Measurements from ENCODE around the gene DDX42. TPM values are rescaled to one million over a fixed set of nuclear protein-coding genes. Genes with fewer than 3 reads are reported as not detected.

The DDX42 gene
- total RNA-seq: 145 and 146 TPM in 2 replicates

- peak within 1 kb of the TSS; percentile 99 for H3K4me3 Mint-ChIP-seq
- peak; percentile 97 for DNase-seq
- peaks cover 45% of the 10 kb centered on the region for H3K4me1 Mint-ChIP-seq
- intact Hi-C loops (cut with micrococcal nuclease): loop anchor here (1.0 kb wide), 1 partner anchor 76 kb away; no protein-coding TSS in a partner anchor
- peak within 1 kb of the TSS; percentile 100 for H3K27ac Mint-ChIP-seq
- peaks cover 58% of the 10 kb centered on the region for H3K36me3 Mint-ChIP-seq (ENCODE audit: low read depth)
- H3K27me3 Mint-ChIP-seq: peaks cover 2% of the 10 kb centered on the region
- H3K9me3 Mint-ChIP-seq: no peaks in the 10 kb centered on the region
These were observed at the start of gene DDX42 for GRCh38 chr17:63774141-63774968. Gene DDX42 (plus strand): TSS chr17:63774170. CDS start chr17:63787050, 12,880 bp downstream.

GRCh38 chr17:63735691-63736090, 38.3 kb upstream of the DDX42 start:
- Mint-ChIP-seq H3K27ac (no peak overlapping the region), H3K9me3 (no peaks in the 10 kb centered on the region), H3K4me3 (no peak overlapping the region), H3K36me3 (ENCODE audit: low read depth) (peaks cover 9% of the 10 kb centered on the region), H3K27me3 (no peaks in the 10 kb centered on the region), H3K4me1 (peaks cover 7% of the 10 kb centered on the region)
- no peak for DNase-seq
- intact Hi-C loops (cut with micrococcal nuclease): no loop called here

- Mint-ChIP-seq H3K27me3 (no peaks in the 10 kb centered on the region), H3K27ac (peak overlapping the region; percentile 96), H3K36me3 (ENCODE audit: low read depth) (peaks cover 11% of the 10 kb centered on the region), H3K4me1 (peaks cover 26% of the 10 kb centered on the region), H3K9me3 (no peaks in the 10 kb centered on the region), H3K4me3 (peak overlapping the region; percentile 92)
- intact Hi-C loops (cut with micrococcal nuclease): loop anchor here (1.0 kb wide), 4 partner anchors 33 to 118 kb away; partner anchors contain the start of genes CCDC47 and MAP3K3
- DNase-seq: peak; percentile 65
These were observed 33.4 kb upstream of the DDX42 start for GRCh38 chr17:63740464-63741142.

- peaks cover 26% of the 10 kb centered on the region for H3K4me1 Mint-ChIP-seq
- DNase-seq: no peak
These were observed 32.9 kb upstream of the DDX42 start for GRCh38 chr17:63741143-63741407.

GRCh38 chr17:63741408-63742173, 32.4 kb upstream of the DDX42 start, which contains the start of gene STRADA:
Gene STRADA (minus strand): TSS chr17:63741799. CDS start chr17:63728369, 13,430 bp downstream.
- Mint-ChIP-seq H3K4me3 (peak within 1 kb of the TSS; percentile 92), H3K9me3 (no peaks in the 10 kb centered on the region), H3K27ac (peak within 1 kb of the TSS; percentile 96), H3K27me3 (no peaks in the 10 kb centered on the region), H3K36me3 (ENCODE audit: low read depth) (peaks cover 18% of the 10 kb centered on the region), H3K4me1 (peaks cover 26% of the 10 kb centered on the region)
- DNase-seq: peak; percentile 100
- intact Hi-C loops (cut with micrococcal nuclease): loop anchor here (1.0 kb wide), 4 partner anchors 32 to 119 kb away; partner anchors contain the start of genes CCDC47 and MAP3K3

More at GRCh38 chr17:63741143-63741407, 32.9 kb upstream of the DDX42 start:
- Mint-ChIP-seq H3K36me3 (ENCODE audit: low read depth) (peaks cover 15% of the 10 kb centered on the region), H3K4me3 (peak overlapping the region; percentile 92), H3K27me3 (no peaks in the 10 kb centered on the region), H3K9me3 (no peaks in the 10 kb centered on the region), H3K27ac (peak overlapping the region; percentile 96)
- intact Hi-C loops (cut with micrococcal nuclease): loop anchor here (1.0 kb wide), 4 partner anchors 32 to 119 kb away; partner anchors contain the start of genes CCDC47 and MAP3K3

GRCh38 chr17:63751806-63752205, 22.2 kb upstream of the DDX42 start:
- Mint-ChIP-seq H3K4me3 (peak overlapping the region; percentile 76), H3K36me3 (ENCODE audit: low read depth) (peaks cover 57% of the 10 kb centered on the region), H3K9me3 (no peaks in the 10 kb centered on the region), H3K27me3 (no peaks in the 10 kb centered on the region), H3K4me1 (peaks cover 13% of the 10 kb centered on the region), H3K27ac (peak overlapping the region; percentile 79)
- intact Hi-C loops (cut with micrococcal nuclease): no loop called here
- peak; percentile 80 for DNase-seq

GRCh38 chr17:63752707-63753106, 21.3 kb upstream of the DDX42 start:
- no peak for DNase-seq
- H3K27ac Mint-ChIP-seq: peak overlapping the region; percentile 25
- H3K27me3 Mint-ChIP-seq: no peaks in the 10 kb centered on the region
- intact Hi-C loops (cut with micrococcal nuclease): no loop called here
- peaks cover 58% of the 10 kb centered on the region for H3K36me3 Mint-ChIP-seq (ENCODE audit: low read depth)
- H3K4me1 Mint-ChIP-seq: peaks cover 11% of the 10 kb centered on the region
- no peaks in the 10 kb centered on the region for H3K9me3 Mint-ChIP-seq
- no peak overlapping the region for H3K4me3 Mint-ChIP-seq

GRCh38 chr17:63753215-63753614, 20.8 kb upstream of the DDX42 start:
- H3K4me1 Mint-ChIP-seq: peaks cover 11% of the 10 kb centered on the region
- H3K9me3 Mint-ChIP-seq: no peaks in the 10 kb centered on the region
- intact Hi-C loops (cut with micrococcal nuclease): no loop called here
- H3K27ac Mint-ChIP-seq: no peak overlapping the region
- H3K36me3 Mint-ChIP-seq (ENCODE audit: low read depth): peaks cover 59% of the 10 kb centered on the region
- no peak overlapping the region for H3K4me3 Mint-ChIP-seq
- H3K27me3 Mint-ChIP-seq: no peaks in the 10 kb centered on the region
- DNase-seq: no peak

GRCh38 chr17:63754046-63754445, 19.9 kb upstream of the DDX42 start:
- H3K4me3 Mint-ChIP-seq: no peak overlapping the region

GRCh38 chr17:63758428-63758827, 15.5 kb upstream of the DDX42 start:
- no peak for DNase-seq
- no peaks in the 10 kb centered on the region for H3K27me3 Mint-ChIP-seq
- peaks cover 66% of the 10 kb centered on the region for H3K36me3 Mint-ChIP-seq (ENCODE audit: low read depth)
- H3K27ac Mint-ChIP-seq: no peak overlapping the region
- H3K9me3 Mint-ChIP-seq: no peaks in the 10 kb centered on the region
- H3K4me3 Mint-ChIP-seq: no peak overlapping the region
- intact Hi-C loops (cut with micrococcal nuclease): no loop called here
- peaks cover 11% of the 10 kb centered on the region for H3K4me1 Mint-ChIP-seq

More at GRCh38 chr17:63754046-63754445, 19.9 kb upstream of the DDX42 start:
- no peak for DNase-seq
- Mint-ChIP-seq H3K9me3 (no peaks in the 10 kb centered on the region), H3K4me1 (peaks cover 11% of the 10 kb centered on the region), H3K27me3 (no peaks in the 10 kb centered on the region), H3K36me3 (ENCODE audit: low read depth) (peaks cover 61% of the 10 kb centered on the region), H3K27ac (no peak overlapping the region)
- intact Hi-C loops (cut with micrococcal nuclease): no loop called here

GRCh38 chr17:63760771-63761539, 13.0 kb upstream of the DDX42 start:
- DNase-seq: no peak

GRCh38 chr17:63762161-63763078, 11.6 kb upstream of the DDX42 start:
- DNase-seq: no peak
- no peak overlapping the region for H3K4me3 Mint-ChIP-seq
- peak overlapping the region; percentile 43 for H3K27ac Mint-ChIP-seq
- H3K36me3 Mint-ChIP-seq (ENCODE audit: low read depth): peaks cover 69% of the 10 kb centered on the region
- H3K27me3 Mint-ChIP-seq: no peaks in the 10 kb centered on the region
- intact Hi-C loops (cut with micrococcal nuclease): no loop called here
- H3K4me1 Mint-ChIP-seq: peaks cover 20% of the 10 kb centered on the region
- H3K9me3 Mint-ChIP-seq: no peaks in the 10 kb centered on the region

More at GRCh38 chr17:63760771-63761539, 13.0 kb upstream of the DDX42 start:
- intact Hi-C loops (cut with micrococcal nuclease): no loop called here
- H3K27ac Mint-ChIP-seq: peak overlapping the region; percentile 2
- H3K4me1 Mint-ChIP-seq: peaks cover 16% of the 10 kb centered on the region
- no peaks in the 10 kb centered on the region for H3K27me3 Mint-ChIP-seq
- peaks cover 73% of the 10 kb centered on the region for H3K36me3 Mint-ChIP-seq (ENCODE audit: low read depth)
- no peaks in the 10 kb centered on the region for H3K9me3 Mint-ChIP-seq
- H3K4me3 Mint-ChIP-seq: no peak overlapping the region
